ENCODE measurements around the gene SNX27.

SNX27 gene

DNA sequence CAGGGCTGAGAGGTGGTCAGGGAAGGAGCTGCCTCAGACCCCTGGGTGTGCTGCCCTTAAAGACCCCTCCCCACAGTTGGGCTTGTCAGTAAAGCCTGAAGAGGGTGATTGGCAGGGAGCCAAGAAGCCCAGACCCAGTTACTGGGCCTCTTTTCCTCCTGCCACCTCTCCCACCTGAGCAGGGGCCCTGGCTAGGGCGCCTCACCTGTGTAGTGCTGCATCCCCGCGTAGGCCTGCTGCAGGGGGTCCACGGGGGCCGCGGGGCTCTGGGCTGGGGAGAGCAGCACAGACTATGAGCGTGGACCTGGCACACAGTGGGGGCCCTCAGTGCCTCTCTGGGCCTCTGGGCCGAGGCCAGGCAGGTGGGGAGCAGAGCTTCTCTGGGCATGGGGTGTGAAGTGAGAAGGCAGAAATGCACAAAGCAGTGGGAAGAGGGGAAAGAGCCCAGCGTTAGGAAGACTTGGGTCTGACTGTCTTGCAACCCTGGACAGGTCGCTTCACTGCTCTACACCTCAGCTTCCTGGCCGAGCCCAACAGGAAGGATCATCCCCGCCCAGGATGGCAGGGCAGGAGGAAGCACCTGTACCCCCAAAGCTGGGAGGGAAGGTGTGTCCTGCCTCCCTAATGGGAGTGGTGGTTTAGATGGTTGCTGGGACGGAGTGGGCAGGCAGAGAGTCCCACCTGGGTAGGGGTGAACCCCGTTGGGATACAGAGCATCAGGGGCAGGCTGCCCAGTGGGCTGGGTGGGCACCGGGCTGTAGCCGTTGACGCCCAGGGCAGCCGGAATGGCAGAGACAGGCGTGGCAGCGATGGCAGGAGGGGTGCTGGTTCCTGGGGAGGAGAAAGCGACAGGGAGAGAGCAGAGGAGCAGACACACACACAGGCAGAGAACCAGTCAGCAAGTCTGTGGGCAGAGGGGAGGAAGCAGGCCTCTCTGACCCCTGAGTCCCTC, 94.9 kb downstream of the SNX27 start:
- no peak for DNase-seq

DNA sequence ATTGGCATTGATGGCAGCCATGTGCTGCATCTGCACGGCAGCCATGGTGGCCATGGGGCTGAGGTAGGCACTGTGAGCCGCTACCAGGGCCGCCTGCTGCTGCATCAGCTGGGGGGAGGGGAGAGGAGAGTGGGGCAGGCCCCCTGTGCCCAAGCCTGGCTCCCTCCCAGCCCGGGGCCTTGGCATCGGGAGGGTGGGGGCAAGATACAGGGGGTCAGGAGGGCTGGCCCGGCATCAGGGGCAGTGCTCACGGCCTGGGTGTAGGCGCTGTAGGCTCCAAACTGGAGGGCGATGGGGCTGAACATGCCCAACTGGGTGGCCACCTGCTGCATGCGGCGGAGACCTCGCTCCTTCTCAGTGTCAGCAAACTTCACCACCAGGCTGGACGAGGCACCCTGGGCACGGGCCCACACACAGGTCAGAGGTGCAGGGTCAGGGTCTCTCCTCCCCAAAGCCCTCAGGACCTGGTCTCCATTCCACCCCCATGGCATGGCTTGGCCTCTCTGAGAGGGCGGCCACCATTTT, 95.8 kb downstream of the SNX27 start:
- no peak for DNase-seq

DNA sequence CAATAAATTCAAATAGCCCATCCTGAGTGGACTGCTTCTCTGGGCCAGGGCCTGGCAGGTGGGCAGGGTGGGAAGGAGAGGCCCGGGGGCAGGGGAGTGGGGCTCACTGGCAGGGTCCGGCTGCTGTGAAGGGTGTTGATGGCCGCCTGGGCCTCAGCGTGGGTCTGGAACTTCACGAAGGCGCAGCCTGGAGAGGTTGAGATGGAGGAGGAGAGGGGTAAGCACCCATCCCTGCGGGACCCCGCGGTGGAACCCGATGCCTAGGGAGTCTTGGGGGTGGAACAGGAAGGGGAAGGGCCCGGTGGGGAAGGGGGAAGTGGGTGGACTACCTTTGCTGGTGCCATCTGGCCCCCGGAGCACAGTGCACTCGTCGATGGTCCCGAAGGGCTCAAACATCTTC, 97.0 kb downstream of the SNX27 start:
- DNase-seq, result no peak

DNA sequence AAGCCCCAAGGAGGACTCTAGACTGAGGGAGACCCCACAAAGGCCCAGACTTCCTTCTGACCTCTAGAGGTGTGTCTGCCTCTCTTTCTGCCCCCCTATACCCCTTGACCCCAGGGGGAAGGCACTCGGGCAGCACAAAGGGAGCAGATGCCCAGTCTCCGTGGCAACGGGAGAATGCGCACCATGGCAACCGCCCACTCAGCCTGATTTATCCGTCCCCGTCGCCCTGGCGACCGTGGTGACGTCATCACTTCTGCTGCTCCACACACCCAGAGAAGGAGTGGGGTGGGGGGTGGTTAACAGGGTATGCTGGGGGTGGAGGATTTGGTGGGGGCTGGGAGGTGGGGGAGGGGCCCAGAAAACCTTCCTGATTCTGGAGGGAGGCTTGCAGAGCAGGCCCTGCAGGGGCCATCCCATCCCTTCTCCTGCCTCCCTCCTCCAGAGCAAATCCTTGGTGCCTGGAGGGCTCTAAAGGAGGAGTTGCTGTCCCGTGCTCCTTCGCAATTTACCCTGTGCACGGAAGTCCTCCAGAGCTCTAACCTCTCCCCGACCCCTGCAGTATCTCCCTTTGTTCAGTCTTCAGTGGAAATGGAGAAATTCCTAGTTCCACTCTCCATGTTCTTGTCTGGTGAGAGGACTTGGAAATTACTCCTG, 98.5 kb downstream of the SNX27 start:
- peak; percentile 60 to 62 for DNase-seq

DNA sequence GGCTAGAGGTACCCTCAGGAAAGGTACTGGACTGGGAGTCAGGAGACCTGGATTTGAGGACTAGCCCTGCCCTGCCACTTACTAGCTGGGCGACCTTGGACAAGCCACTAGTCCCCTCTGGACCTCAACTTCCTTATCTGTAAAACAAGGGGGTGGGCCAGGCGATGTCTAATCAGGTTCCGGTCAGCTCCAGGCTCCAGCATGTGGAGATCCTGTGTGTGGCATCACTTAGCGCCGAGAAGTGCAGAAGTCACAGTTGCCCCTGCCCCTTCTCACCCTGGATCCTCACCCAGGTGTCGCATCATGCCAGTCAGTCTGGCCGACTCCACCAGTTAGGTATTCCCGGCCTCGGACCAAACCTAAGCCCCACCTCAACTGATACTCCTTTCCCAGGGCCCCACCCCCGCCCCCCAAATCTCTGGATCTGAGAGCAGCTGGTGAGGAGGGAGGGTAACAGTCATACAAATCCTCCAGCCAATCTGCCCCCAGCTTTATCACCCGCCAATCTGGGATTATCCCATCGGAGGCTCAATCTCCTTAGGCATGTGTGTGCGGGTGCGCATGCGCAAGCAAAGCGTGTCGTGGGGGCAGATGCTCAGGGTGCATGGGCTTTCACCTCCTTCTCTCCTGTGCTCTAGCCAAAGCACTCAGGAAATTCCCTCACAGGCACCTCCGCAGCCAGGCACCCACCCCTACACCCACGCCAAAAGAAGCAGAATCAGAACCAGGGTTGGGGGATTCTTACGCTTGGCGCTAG, 99.4 kb downstream of the SNX27 start:
- DNase-seq, result no peak

DNA sequence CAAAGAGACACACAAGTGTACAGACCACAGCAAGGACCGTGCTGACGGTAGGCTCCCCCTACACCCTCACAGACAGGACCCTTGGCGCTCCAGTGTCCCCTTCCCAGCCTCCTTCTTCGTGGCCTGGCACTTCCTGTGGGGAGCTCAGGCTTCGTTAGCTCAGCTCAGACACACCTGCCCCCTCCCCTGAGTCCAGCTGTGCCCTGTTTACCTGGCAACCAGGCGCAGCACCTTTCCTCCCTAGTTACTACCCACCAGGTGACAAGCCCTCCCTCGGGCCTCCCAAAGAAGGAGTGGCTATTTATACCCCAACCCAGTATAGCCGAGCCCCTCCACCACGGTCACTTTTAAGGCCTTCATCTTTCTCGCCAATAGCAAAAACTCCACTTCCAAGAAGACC, 100.1 kb downstream of the SNX27 start:
- DNase-seq, result no peak

DNA sequence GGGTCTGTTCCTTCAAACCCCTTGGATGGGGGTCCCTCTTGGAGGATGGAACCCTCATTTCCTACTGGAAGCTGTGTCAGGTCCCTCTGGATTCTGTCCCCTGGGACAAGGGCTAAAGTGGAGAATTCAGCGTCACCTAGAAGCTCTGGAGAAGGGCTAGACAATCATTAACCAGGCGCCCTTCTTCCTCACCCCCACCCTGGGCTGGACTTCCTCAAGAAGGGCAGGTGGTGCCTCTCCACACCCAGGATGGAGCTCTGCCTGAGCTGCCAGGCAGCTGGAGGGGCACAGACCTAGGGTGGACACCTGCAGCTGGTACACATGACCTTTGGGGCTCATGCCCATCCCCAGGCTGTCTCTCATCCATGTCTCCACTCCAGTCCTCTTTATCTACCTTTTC, 101.2 kb downstream of the SNX27 start:
- no peak for DNase-seq

DNA sequence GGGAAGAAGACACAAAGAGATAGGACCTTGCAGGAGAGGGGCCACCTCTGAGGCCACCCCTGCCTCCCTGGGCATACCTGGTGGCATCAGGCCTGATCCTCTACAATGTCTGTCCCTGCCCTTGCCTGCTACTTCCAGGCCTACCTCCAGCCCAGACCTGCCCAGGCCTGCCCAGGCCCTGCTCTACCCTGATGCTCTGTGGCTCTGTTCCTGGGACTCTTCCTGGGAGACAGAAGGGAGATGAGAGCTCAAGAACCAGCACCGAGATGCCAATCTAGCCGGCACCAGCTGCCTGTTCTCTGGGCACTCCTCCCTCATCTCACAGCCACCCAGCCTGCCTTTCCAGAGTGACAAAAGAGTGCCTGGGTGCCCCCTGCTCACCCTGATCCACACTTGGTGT, 102.0 kb downstream of the SNX27 start:
- no peak for DNase-seq

DNA sequence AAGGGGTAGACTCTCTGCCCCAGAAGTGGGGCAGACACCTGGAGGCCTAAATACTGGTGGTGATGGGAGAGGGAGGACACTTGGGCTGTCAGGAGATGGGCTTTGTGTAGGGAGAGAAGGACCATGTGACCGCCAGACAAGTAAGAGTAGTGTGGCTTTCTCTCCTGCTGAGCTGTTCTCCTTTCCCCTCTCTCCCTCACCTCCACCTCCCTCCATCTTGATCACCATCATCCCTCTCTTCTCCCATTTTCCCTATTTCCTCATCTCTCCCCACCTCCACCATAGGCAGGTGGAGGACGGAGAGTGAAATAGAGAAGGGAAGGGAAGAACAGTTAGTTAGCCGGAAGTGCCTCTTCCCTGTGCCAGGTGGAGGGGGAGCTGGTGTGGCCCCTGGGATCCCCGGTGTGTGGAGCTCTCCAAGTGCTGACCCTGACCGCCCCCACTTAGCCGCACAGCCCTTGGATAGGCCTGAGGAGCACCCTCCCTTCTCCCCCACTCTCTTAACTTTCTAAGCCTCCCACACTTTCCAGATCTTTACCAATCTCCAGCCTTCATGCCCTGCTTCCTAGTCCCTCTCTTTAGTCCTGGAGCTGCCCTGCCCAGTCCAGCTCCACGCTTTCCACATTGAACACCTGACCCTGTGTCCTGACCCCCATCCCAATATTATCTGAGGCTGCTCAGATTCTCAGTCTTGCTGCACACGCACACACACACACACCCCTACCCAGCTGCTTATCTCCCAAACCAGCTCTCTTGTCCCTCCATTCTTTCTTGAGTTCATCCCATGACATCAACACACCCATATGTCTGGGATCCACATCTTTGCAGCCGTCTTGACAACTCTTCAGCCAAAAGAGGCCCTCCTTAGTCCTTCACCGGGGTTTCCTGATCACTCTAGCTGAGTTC, 103.2 kb downstream of the SNX27 start:
- no peak for DNase-seq

DNA sequence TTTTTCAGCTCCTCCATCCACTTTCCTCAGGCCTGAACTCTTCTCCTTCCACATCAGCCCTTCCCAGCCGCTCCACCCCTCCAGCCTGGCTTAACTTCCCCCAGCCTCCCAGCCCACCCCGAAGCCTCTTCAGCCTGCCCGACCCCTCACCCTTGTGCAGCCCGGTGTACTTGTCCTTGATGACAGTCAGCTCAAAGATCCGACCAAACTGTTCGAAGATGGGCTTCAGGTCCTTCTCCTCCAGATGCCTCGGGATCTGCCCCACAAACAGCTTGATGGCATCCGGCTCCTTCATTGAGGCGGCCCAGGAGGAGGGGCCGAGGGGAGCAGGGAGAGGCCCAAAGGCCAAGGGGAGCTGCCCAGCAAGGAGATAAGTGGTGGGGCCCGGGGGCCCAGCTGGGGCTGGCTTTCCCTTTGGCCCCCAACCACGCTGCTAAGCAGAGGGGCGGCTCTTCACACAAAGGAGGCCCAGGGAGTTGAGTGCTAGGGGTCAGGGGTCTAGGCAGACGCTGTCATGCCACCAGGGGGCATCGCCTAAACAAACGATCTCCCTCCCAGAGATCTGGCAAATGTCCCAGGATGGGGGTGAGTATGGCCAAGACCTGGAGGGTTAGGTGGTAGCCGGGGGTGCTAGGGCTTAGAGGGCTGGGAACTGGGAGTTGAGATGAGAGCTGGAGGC, 104.0 kb downstream of the SNX27 start:
- DNase-seq, result peak in 1 of 2 experiments; percentile 30

DNA sequence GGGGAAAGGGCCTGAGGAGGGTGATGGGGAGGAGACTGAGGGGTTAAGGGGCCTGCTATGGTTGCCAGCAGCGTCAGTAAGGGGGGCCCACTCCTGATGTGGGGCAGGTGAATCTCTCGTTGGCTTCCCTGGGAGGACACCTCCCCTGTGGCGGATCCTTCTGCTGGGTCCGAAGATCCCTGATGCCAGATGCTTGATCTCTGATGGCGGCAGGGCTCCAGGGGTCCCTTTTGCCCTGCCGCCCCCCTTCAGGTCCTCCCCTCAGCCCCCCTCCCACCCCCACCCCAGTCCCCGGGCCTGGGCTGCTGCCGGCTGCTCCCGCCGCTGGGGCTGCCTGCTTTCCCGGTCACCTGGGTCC, 104.5 kb downstream of the SNX27 start:
- no peak for DNase-seq

DNA sequence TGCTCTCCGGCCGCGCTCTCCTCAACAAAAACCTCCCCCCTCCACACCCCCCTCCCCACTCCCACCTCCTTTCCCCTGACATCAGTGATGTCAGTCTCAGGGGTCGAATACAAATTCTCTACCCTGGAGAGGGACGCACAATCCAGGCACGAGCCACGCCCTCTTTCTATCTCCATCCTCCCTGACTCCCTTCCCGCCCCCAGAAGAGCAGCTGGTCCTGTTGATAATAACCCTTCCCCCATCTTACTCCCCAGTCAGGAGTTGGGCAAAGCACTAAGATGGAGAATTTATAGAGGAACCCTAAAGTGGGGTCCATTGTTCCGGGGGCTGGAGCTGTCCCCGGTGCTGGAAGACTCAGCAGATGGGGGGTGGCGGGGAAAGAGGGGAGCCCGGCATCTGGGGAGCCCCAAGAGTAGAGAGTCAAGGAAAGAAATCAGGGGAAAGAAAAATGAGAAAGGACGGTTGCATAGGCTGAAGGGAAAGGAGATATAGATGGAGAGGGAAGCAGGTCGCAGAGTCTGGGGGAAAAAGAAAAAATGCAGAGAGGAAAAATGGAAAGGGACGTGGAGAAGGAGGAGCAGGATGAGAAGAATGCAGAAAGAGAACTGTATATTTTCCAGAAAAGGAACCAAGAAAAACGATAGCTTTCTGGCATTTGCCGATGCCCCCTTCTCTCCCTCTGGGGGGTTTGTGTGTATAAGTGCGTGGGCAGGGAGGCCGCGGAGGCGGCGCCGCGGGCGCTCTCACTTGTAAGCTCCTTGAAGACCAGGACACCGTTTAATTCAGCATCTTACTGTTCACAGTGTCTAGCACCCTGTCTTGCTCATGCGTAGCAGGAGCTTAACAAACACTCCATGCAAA, 105.2 kb downstream of the SNX27 start, which contains the start of gene CELF3:
Gene CELF3, minus strand, starts transcription at position 33 of the 861 bp plus-strand sequence. CDS start 783 bp downstream, outside the sequence.
- DNase-seq, result peak in 1 of 2 experiments; percentile 34

DNA sequence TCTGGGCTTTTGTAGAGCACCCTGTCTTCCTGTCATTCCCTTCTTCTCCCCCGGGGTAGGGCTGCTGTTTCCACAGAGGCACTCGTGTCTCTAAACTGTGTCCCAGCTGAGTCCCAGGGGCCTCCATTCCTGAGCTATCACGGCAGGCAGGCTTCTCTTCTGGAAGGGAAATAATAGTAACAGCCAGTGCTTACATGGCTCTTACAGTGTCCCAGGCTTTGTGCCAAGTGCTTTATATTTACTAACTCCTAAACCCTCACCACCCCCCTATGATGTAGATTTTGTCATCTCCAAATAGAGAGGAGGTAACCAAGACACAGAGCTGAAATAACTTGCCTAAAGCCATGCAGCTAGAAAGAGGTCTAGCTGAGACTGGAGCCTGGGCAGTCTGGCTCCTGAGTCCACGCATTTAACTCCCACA, 106.2 kb downstream of the SNX27 start:
- DNase-seq, result no peak

DNA sequence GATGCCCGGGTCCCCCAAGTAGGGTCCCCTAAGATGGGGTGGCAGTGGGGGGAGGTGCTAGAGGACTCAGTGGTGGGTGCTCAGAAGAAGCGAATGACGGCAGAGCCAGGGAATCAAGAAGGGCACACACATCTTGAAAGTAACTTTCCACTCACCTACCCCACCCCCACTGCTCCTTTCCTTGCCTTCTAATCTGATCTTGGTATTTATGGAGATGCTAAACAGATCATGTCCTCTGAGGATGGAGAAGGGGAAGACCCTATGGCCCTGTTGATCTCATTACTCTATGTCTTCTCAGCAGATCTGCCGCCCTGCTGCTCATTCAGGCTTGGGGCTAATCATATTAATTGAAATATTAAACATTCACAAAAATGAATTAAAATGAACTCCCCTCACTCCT, 106.8 kb downstream of the SNX27 start:
- DNase-seq, result no peak

DNA sequence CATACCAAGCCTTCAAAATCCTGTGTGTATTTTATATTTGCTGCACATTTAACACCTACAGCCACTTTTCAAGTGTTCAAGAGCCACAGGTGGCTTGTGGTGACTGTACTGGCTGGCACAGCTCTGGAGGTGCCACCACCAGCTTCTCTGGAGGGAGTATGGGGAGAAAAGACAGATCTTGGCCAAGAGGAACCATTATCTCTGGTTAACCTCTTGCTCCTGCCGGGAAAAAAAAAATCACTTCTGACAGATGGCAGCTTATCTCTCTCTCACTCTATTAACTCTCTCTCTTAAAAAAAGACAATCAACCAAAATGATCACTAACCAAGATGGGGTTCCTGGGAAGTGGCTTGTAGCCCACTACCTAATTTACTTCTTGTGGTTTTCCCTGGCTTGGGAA, 108.3 kb downstream of the SNX27 start:
- no peak for DNase-seq

DNA sequence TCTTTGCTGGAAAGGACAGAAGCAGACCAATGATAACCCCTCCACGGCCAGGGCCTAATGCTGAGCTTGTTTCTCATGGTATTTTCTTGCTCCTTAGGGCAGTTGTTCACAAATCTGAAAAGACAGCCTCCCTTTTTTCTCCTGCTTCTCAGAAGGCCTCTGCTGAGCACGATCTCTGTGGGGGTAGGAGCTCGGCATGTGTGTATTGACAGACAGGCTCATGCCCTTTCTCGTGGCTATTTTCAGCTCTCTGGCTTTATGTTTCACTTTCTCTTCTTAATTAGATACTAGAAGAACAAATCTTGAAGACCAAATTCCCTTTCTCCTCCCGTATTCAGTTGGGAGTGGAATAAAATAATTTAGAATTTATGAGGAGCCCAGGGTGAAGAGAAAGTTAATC, 108.7 kb downstream of the SNX27 start:
- no peak for DNase-seq

DNA sequence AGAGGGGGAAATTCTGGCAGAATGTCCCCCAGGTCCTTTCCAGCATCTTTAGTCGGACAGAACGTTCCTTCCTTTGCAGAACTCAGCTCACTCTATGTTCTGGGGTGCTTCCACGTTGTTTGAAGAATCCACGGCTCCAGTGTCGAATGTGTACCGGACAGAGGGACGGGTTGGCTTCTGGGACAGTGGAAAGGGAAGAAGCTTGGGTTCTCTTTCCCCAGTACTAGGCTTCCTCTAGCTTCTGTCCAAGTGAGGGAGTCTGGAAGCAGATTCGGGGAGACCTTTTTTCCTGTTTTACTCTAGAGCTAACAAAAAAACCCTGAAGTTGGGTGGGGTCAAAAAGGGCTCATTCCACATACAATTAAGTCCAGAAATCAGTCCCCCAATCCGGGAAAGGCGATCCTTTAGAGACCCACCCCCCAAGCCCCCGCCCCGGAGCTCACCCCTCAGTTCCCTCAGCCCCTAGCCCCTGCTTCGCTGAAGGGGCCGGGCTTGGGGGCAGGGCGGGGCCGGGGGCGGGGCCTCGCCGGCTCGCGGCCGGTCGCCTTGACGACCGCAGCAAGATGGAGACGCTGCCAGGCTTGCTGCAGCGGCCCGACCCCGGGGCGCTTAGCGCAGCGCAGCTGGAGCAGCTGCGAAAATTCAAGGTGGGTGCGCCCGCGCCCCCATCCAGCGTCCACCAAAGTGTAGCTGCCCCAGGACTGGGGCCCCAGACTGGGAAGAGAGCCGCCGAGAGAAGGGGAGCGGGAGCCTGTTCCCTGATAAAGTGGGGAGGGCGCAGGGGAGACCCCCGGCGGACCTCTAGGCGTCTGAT, 109.3 kb downstream of the SNX27 start, which contains the start of gene RIIAD1:
Gene RIIAD1, plus strand, starts transcription at position 549 of the 814 bp plus-strand sequence. Its CDS starts 15 bp downstream, at position 564.
- peak; percentile 46 to 60 for DNase-seq

DNA sequence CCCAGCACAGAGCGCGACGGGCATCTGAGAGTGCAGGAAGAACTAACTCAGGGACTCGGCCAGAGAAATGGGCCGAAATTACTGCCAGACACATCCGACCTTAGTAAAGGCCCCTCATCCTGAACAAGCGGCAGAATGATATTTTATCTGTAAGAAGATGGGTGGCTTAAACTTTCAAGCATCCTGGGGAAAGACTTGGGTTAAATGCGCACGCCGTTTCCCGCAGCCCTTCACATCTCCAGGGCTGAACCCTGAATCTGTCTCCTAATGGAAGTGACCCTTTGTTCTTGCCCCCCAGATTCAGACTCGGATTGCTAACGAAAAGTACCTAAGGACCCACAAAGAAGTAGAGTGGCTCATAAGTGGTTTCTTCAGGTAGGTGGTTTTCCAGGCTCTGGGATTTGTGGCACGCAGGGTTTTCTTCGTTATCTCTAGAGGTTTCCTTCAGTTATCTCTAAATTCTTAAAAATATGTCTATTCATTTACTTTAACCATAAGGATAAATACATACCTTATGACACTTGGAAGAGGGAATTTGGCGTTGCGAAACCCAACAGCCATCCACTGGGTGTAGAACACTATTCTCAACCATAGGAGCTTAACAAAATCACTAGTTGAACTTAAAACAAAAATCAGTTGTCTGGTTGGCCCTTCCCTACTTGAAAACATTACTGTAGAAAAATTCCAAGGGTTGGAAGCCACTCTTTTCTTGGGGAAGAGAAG, 110.1 kb downstream of the SNX27 start:
- no peak for DNase-seq

Data from activated T-cell treated with anti-CD3 and anti-CD28 coated beads, Interleukin-2, amount 50 U/mL, for 48 hours (primary cell).